Measurements from ENCODE around the gene MGAT1.

The MGAT1 gene

DNA sequence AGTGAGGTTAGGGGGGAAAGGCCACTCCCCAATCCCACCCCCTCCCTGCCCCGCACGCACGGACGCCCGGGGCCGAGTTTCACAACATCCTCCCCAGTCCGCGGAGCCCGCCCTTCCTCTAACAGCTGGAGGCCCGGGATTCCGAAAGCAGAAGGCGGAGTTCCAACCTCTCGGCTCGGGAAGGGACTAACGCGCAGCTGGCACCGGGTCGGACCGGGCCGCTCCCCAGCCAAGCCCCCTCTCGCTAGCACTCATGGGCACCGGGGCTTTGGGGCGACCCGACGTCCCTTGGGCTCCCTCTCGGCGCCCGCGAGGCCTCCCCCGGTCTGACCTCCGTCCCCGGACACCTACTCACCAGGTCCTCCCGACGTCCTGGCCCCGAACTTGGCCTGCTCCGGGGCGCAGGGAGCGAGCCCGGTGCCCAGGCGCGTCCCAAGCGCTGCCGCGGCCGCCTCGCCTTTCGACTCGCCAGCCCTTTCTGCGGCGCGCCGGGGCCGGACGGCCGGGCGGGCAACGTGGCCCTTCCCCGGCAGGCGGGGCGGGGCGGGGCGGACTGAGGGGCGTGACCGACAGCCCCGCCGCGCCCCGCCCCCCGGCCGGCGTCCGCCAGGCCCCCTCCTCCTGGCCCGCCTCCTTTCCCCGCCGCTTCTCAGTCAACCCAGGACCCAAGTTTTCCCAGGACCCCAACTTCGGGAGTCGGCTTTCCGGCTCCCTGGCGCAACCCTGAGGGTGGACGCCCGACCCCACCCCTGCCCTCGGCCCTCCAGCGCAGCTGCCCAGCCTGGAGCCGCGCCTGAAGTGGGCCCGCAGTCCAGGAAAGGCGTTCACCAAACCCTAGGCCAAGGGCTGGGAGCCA is at the start of gene MGAT1:
Gene MGAT1 (minus strand): TSS at position 482 of the 856 bp plus-strand sequence. CDS start 9,835 bp downstream, outside the sequence.
- H3K27ac ChIP-seq (ENCODE audit: poor library complexity, severe bottlenecking) = peak within 1 kb of the TSS; percentile 90
- peak within 1 kb of the TSS; percentile 98 for H3K4me3 ChIP-seq (ENCODE audit: severe bottlenecking)
- H3K4me1 ChIP-seq (ENCODE audit: insufficient read depth, poor library complexity, severe bottlenecking) = peaks cover 64% of the 10 kb centered on the region
- TF ChIP-seq, protein P1, sequence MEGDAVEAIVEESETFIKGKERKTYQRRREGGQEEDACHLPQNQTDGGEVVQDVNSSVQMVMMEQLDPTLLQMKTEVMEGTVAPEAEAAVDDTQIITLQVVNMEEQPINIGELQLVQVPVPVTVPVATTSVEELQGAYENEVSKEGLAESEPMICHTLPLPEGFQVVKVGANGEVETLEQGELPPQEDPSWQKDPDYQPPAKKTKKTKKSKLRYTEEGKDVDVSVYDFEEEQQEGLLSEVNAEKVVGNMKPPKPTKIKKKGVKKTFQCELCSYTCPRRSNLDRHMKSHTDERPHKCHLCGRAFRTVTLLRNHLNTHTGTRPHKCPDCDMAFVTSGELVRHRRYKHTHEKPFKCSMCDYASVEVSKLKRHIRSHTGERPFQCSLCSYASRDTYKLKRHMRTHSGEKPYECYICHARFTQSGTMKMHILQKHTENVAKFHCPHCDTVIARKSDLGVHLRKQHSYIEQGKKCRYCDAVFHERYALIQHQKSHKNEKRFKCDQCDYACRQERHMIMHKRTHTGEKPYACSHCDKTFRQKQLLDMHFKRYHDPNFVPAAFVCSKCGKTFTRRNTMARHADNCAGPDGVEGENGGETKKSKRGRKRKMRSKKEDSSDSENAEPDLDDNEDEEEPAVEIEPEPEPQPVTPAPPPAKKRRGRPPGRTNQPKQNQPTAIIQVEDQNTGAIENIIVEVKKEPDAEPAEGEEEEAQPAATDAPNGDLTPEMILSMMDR (IDR thresholded peaks at IDR 0.05; ENCODE audit: poor library complexity, severe bottlenecking) = no peak
- H3K36me3 ChIP-seq (ENCODE audit: low read depth) = peaks cover 44% of the 10 kb centered on the region
- DNase-seq (ENCODE audit: low spot score) (peak; percentile 95), ATAC-seq (ENCODE audit: low read depth) (peak; percentile 43)
- no peaks in the 10 kb centered on the region for H3K27me3 ChIP-seq (ENCODE audit: insufficient read depth, poor library complexity, severe bottlenecking)
- H3K9me3 ChIP-seq (ENCODE audit: severe bottlenecking) = no peaks in the 10 kb centered on the region

DNA sequence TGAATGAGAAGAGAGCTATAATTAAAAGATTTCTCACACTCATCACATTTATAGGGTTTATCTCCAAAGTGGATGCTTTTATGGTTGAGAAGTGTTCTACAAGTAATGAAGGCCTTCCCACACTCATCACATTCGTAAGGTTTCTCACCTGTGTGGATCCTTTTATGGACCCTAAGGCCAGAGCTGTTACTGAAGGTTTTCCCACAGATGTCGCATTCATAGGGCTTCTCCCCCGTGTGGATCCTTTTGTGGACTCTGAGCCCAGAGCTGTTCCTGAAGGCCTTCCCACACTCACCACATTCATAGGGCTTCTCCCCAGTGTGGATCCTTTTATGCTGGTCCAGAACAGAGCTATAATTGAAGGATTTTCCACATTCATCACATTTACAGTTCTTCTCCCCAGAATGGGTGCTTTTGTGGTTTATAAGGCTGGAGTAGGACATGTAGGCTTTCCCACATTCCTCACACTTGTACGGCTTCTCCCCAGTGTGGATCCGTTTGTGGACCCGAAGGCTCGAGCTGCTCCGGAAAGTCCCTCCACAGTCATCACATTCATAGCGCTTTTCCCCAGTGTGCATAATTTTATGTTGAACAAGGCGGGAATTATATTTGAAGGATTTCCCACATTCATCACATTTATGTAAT is 48.0 kb upstream of the MGAT1 start:
- no peak overlapping the region for H3K27ac ChIP-seq (ENCODE audit: poor library complexity, severe bottlenecking)
- no peak for DNase-seq (ENCODE audit: low spot score)
- peaks cover 83% of the 10 kb centered on the region for H3K36me3 ChIP-seq (ENCODE audit: low read depth)
- H3K27me3 ChIP-seq (ENCODE audit: insufficient read depth, poor library complexity, severe bottlenecking) = no peaks in the 10 kb centered on the region
- H3K9me3 ChIP-seq (ENCODE audit: severe bottlenecking) = peaks cover 34% of the 10 kb centered on the region
- no peaks in the 10 kb centered on the region for H3K4me1 ChIP-seq (ENCODE audit: insufficient read depth, poor library complexity, severe bottlenecking)
- H3K4me3 ChIP-seq (ENCODE audit: severe bottlenecking) = no peak overlapping the region
- ATAC-seq (ENCODE audit: low read depth) = no peak
- TF ChIP-seq, protein P1 (IDR thresholded peaks at IDR 0.05; ENCODE audit: poor library complexity, severe bottlenecking) = no peak

DNA sequence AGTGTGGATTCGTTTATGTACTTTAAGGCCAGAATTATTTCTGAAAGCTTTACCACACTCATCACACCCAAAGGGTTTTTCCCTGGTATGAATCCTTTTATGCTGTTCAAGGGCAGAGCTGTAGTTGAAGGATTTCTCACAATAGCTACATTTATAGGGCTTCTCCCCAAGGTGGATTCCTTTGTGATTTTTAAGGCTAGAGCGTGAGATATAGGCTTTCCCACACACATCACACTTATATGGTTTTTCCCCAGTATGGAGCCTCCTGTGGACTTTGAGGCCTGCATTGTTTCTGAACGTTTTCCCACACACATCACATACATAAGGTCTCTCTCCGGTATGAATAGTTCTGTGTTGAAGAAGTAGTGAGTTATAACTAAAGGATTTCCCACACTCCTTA is 47.2 kb upstream of the MGAT1 start:
- Histone ChIP-seq H3K36me3 (ENCODE audit: low read depth) (peaks cover 76% of the 10 kb centered on the region), H3K4me1 (ENCODE audit: insufficient read depth, poor library complexity, severe bottlenecking) (no peaks in the 10 kb centered on the region)

DNA sequence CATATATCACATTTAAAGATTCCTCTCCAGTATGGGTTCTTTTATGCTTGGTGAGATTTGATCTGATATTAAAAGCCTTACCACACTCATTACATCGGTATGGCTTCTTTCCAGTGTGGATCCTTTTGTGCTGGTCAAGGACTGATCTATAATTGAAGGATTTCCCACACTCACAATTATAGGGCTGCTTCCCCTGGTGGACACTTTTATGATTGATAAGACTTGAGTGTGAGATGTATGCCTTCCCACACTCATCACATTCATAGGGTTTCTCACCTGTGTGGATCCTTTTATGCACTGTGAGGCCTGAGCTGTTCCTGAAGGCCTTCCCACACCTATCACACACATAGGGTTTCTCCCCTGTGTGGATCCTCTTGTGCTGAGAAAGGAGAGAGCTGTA is 46.3 kb upstream of the MGAT1 start:
- ATAC-seq (ENCODE audit: low read depth) (no peak), DNase-seq (ENCODE audit: low spot score) (no peak)
- Histone ChIP-seq H3K9me3 (ENCODE audit: severe bottlenecking) (peaks cover 34% of the 10 kb centered on the region), H3K4me3 (ENCODE audit: severe bottlenecking) (no peak overlapping the region), H3K36me3 (ENCODE audit: low read depth) (peaks cover 66% of the 10 kb centered on the region), H3K27me3 (ENCODE audit: insufficient read depth, poor library complexity, severe bottlenecking) (no peaks in the 10 kb centered on the region), H3K4me1 (ENCODE audit: insufficient read depth, poor library complexity, severe bottlenecking) (no peaks in the 10 kb centered on the region), H3K27ac (ENCODE audit: poor library complexity, severe bottlenecking) (no peak overlapping the region)
- TF ChIP-seq, protein P1 (IDR thresholded peaks at IDR 0.05; ENCODE audit: poor library complexity, severe bottlenecking) = no peak

More for the DNA sequence above, 47.2 kb upstream of the MGAT1 start:
- DNase-seq (ENCODE audit: low spot score) = no peak
- Histone ChIP-seq H3K9me3 (ENCODE audit: severe bottlenecking) (peaks cover 34% of the 10 kb centered on the region), H3K27me3 (ENCODE audit: insufficient read depth, poor library complexity, severe bottlenecking) (no peaks in the 10 kb centered on the region), H3K27ac (ENCODE audit: poor library complexity, severe bottlenecking) (no peak overlapping the region), H3K4me3 (ENCODE audit: severe bottlenecking) (no peak overlapping the region)
- no peak for ATAC-seq (ENCODE audit: low read depth)
- TF ChIP-seq, protein P1 (IDR thresholded peaks at IDR 0.05; ENCODE audit: poor library complexity, severe bottlenecking) = no peak
